Peyer's patch (tissue), 4 donors: ENCODE measurements around the gene CD8B2. TPM values are rescaled to one million over a fixed set of nuclear protein-coding genes. Genes with fewer than 3 reads are reported as not detected.

ENCODE experiments used
- DNase-seq, 3 donors: peaks; one replicate each; pipeline ENCODE4 v3.0.0-alpha.2; 2017 to 2019
- H3K27ac ChIP-seq, 4 donors: fragments of 200-600 bp; sonication (generic); one replicate each; pipeline ENCODE4 v1.5.1; 2016 to 2019
- H3K27me3 ChIP-seq, 2 donors: fragments of 200-600 bp; sonication (generic); one replicate each; pipeline ENCODE4 v1.5.1; 2019
- H3K36me3 ChIP-seq, 3 donors: fragments of 200-600 bp; sonication (generic); one replicate each; pipeline ENCODE4 v1.5.1; 2016 to 2019
- H3K4me1 ChIP-seq, 4 donors: fragments of 200-600 bp; sonication (generic); one replicate each; pipeline ENCODE4 v1.5.1; 2016 to 2019
- H3K4me3 ChIP-seq, 4 donors: fragments of 200-600 bp; sonication (generic); 1 replicate in 3 of 4; 2 replicates in 1 of 4; pipeline ENCODE4 v1.5.1; 2016 to 2019; ENCODE audit warnings: mild to moderate bottlenecking in 1 of 4
- H3K9me3 ChIP-seq, 4 donors: fragments of 200-600 bp; sonication (generic); one replicate each; pipeline ENCODE4 v1.5.1; 2016 to 2019; ENCODE audit warnings: mild to moderate bottlenecking in 1 of 4
- POLR2A ChIP-seq, 2 donors: fragments of 450-650 bp; IDR thresholded peaks; one replicate each; pipeline ENCODE4 v1.5.1; 2017; ENCODE audit warnings: antibody characterized with exemption in 2 of 2, mild to moderate bottlenecking in 2 of 2, moderate library complexity in 2 of 2
- total RNA-seq, 4 donors: library from RNA; depleted of rRNA; stranded (reverse); fragments of >200 nt; gene quantifications; one replicate each; pipeline ENCODE4 v1.1.0, GENCODE V29; 2016
- TF ChIP-seq, protein P1 (sequence below), 6 experiments: fragments of 450-650 bp in 4 of 6; fragments of 200-600 bp in 2 of 6; sonication (generic) in 1 of 6; IDR thresholded peaks; one replicate each; pipeline ENCODE4 v1.5.1; 2017 to 2019; ENCODE audit warnings: antibody characterized with exemption in 6 of 6, mild to moderate bottlenecking in 3 of 6, moderate library complexity in 1 of 6

The CD8B2 gene
- total RNA-seq, 4 donors from 2014 or later = 0.27 to 5.0 (median 0.35) TPM; not detected in 1

GRCh38 chr2:106516436-106516835 is 29.3 kb downstream of the CD8B2 start:
- DNase-seq = no peak
- Histone ChIP-seq H3K4me3 (no peak overlapping the region), H3K27ac (no peak overlapping the region), H3K36me3 (no peaks in the 10 kb centered on the region), H3K27me3 (no peaks in the 10 kb centered on the region), H3K4me1 (no peaks in the 10 kb centered on the region), H3K9me3 (no peaks in the 10 kb centered on the region)
- TF ChIP-seq, protein P1, sequence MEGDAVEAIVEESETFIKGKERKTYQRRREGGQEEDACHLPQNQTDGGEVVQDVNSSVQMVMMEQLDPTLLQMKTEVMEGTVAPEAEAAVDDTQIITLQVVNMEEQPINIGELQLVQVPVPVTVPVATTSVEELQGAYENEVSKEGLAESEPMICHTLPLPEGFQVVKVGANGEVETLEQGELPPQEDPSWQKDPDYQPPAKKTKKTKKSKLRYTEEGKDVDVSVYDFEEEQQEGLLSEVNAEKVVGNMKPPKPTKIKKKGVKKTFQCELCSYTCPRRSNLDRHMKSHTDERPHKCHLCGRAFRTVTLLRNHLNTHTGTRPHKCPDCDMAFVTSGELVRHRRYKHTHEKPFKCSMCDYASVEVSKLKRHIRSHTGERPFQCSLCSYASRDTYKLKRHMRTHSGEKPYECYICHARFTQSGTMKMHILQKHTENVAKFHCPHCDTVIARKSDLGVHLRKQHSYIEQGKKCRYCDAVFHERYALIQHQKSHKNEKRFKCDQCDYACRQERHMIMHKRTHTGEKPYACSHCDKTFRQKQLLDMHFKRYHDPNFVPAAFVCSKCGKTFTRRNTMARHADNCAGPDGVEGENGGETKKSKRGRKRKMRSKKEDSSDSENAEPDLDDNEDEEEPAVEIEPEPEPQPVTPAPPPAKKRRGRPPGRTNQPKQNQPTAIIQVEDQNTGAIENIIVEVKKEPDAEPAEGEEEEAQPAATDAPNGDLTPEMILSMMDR (IDR thresholded peaks at IDR 0.05) = no peak
- no peak for TF ChIP-seq POLR2A (IDR thresholded peaks at IDR 0.05)

GRCh38 chr2:106516864-106517263 is 29.7 kb downstream of the CD8B2 start:
- H3K9me3 ChIP-seq = no peaks in the 10 kb centered on the region
- no peak for DNase-seq
- no peak overlapping the region for H3K27ac ChIP-seq
- no peaks in the 10 kb centered on the region for H3K27me3 ChIP-seq
- H3K4me1 ChIP-seq = no peaks in the 10 kb centered on the region
- no peak for TF ChIP-seq POLR2A (IDR thresholded peaks at IDR 0.05)
- TF ChIP-seq, protein P1 (IDR thresholded peaks at IDR 0.05) = no peak
- H3K36me3 ChIP-seq = no peaks in the 10 kb centered on the region
- no peak overlapping the region for H3K4me3 ChIP-seq

DNA sequence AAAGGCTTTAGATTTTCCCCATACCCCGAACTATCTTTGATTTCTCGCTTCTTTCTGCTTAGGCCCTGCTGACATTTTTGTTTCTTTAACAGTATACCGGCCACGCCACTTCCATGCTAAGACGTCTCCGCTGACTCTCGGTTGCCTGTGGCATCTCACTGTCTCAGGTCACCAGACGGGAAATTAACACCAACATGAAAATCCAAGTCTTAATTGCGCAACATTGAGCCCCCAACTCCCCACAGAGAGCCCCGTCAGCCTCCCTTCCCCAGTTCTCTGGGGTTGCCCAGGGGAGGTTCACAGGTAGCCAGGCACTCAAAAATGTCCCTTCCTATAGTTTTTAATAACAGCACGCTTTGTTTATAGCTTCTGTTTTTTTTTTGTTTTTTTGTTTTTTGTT is 30.2 kb downstream of the CD8B2 start:
- no peaks in the 10 kb centered on the region for H3K27me3 ChIP-seq
- no peaks in the 10 kb centered on the region for H3K9me3 ChIP-seq
- H3K36me3 ChIP-seq = no peaks in the 10 kb centered on the region
- DNase-seq = peak in 1 of 3 donors; percentile 17
- H3K27ac ChIP-seq = no peak overlapping the region
- no peak for TF ChIP-seq POLR2A (IDR thresholded peaks at IDR 0.05)
- TF ChIP-seq, protein P1 (IDR thresholded peaks at IDR 0.05) = no peak
- H3K4me1 ChIP-seq = no peaks in the 10 kb centered on the region
- H3K4me3 ChIP-seq = no peak overlapping the region

GRCh38 chr2:106519767-106520166 is 32.6 kb downstream of the CD8B2 start:
- TF ChIP-seq POLR2A (IDR thresholded peaks at IDR 0.05) = no peak
- TF ChIP-seq, protein P1 (IDR thresholded peaks at IDR 0.05) = no peak
- Histone ChIP-seq H3K27me3 (no peaks in the 10 kb centered on the region), H3K9me3 (no peaks in the 10 kb centered on the region), H3K27ac (no peak overlapping the region), H3K4me3 (no peak overlapping the region), H3K4me1 (no peaks in the 10 kb centered on the region), H3K36me3 (no peaks in the 10 kb centered on the region)
- DNase-seq = no peak

DNA sequence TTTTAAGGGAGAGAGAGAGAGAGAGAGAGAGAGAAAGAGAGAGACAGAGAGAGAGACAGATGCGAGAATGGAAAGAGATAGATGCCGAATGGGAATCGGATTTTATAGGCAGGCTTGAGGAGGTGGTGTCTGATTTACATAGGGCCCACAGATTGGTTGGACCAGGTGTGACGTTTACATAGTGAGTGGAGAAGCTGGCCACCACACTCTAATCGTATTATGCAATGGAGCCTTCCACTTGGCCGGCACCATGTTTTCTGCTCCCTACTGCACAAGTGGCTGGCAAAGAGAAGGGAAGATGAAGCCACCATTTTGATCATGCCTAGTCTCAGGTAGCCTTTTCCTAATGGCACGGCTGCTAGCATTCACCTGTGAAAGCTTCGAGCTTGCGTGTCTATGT is 33.9 kb downstream of the CD8B2 start:
- no peaks in the 10 kb centered on the region for H3K27me3 ChIP-seq
- no peaks in the 10 kb centered on the region for H3K9me3 ChIP-seq
- H3K4me1 ChIP-seq = no peaks in the 10 kb centered on the region
- no peak for DNase-seq
- TF ChIP-seq POLR2A (IDR thresholded peaks at IDR 0.05) = no peak
- TF ChIP-seq, protein P1 (IDR thresholded peaks at IDR 0.05) = no peak
- H3K36me3 ChIP-seq = no peaks in the 10 kb centered on the region
- H3K27ac ChIP-seq = no peak overlapping the region
- no peak overlapping the region for H3K4me3 ChIP-seq
